ENCODE results near the gene SETD7. TPM values are rescaled to one million over a fixed set of nuclear protein-coding genes. Genes with fewer than 3 reads are reported as not detected.

Gene SETD7
- total and polyA plus RNA-seq, 2 of the 8 experiments (the other 6 are each of a cell fraction or from before 2014, with no cell fraction given), result 1.5 to 4.6 TPM

DNA sequence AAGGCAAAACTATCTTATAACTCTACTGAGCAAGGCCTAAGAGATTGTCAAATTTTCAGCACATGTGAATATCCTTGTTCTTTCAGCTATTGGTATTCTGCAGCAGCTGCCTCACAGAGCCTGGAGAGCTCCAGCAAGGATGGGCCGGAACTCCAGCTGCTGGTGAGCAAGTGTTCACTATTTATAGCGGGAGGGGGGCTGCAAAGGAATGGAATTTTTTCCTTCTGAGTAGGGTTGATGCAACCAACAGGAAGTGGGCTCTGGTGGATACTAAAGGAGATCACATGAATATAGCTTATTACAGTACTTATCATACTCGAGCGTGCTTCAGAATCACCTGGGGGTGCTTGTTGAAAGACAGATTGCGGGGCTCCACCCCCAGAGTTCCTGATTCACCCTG, 20.2 kb upstream of the SETD7 start:
- 82% methylated on average over 5 of the region's 5 CpGs; no CpG with 5 or more reads in 1 of the 2 experiments for WGBS, 2 experiments (ENCODE audit: extremely low coverage in 1 of 2, insufficient coverage in 1 of 2, insufficient read length in 1 of 2, insufficient replicate concordance in 2 of 2, low coverage in 1 of 2, low lambda C conversion rate in 2 of 2, missing lambda C conversion rate in 1 of 2)
- no peak overlapping the region for H3K23ac ChIP-seq (ENCODE audit: insufficient read length)
- H3K79me2 ChIP-seq (ENCODE audit: control insufficient read depth in 1 of 2, insufficient read depth in 2 of 2, low read length in 2 of 2), result no peaks in the 10 kb centered on the region
- H3K14ac ChIP-seq (ENCODE audit: insufficient read length), result no peak overlapping the region
- no peaks in the 10 kb centered on the region for H3K9me3 ChIP-seq (ENCODE audit: insufficient read depth in 2 of 2, low read depth in 1 of 2, low read length in 1 of 2)
- peaks cover 0 to 4% (median 0%) of the 10 kb centered on the region in 4 experiments; a peak in 2 of 7 replicates for H3K4me1 ChIP-seq (replicated peaks in 1 of 4; ENCODE audit: control insufficient read depth in 3 of 4, insufficient read depth in 4 of 4, low read length in 3 of 4)
- no peak for FAIRE-seq
- peaks cover 0 to 2% of the 10 kb centered on the region in 2 experiments for H4K20me1 ChIP-seq (replicated peaks in 1 of 2; ENCODE audit: control insufficient read depth in 1 of 2, insufficient read depth in 2 of 2, low read length in 2 of 2)
- no peak overlapping the region for H3K4me2 ChIP-seq (ENCODE audit: insufficient read depth in 1 of 2, low read depth in 2 of 2, low read length in 2 of 2)
- H4K91ac ChIP-seq (replicated peaks; ENCODE audit: insufficient read length, low read length), result no peak overlapping the region
- DNase-seq (ENCODE audit: low read depth in 1 of 2, low spot score in 2 of 2), result no peak
- no peak overlapping the region for H4K5ac ChIP-seq (ENCODE audit: insufficient read length, low read depth, low read length)
- H3K36me3 ChIP-seq (ENCODE audit: control insufficient read depth in 2 of 4, insufficient read depth in 4 of 4, low read length in 3 of 4), result no peaks in the 10 kb centered on the region
- peaks cover 1 to 9% (median 7%) of the 10 kb centered on the region in 4 experiments; a peak in 6 of 7 replicates for H3K27me3 ChIP-seq (replicated peaks in 1 of 4; ENCODE audit: control insufficient read depth in 3 of 4, extremely low read depth in 1 of 4, insufficient read depth in 3 of 4, low read length in 3 of 4)
- H2BK5ac ChIP-seq (ENCODE audit: low read depth, low read length), result no peak overlapping the region
- no peak overlapping the region for H3K4me3 ChIP-seq (ENCODE audit: extremely low read depth in 1 of 4, insufficient read depth in 2 of 4, low read depth in 3 of 4, low read length in 4 of 4)
- no peak overlapping the region for H3K56ac ChIP-seq (replicated peaks; ENCODE audit: insufficient read length, low read depth, low read length)
- H4K8ac ChIP-seq (ENCODE audit: extremely low read depth, insufficient read depth, low read length), result no peak overlapping the region
- H2BK12ac ChIP-seq (ENCODE audit: low read depth, low read length), result no peak overlapping the region
- ChIA-PET CTCF (ENCODE audit: partially characterized antibody) (interaction anchor here (0.5 to 9.1 kb wide), 6 partner anchors 12 to 720 kb away, joined by 3 to 43 read pairs (median 4); no protein-coding TSS in a partner anchor), POLR2A (ENCODE audit: partially characterized antibody) (interaction anchor here (0.9 kb wide), 1 partner anchor 28 kb away, joined by 3 read pairs; no protein-coding TSS in a partner anchor)
- TF ChIP-seq SP2 (IDR thresholded peaks at IDR 0.05; ENCODE audit: low read length) (no peak), MAFK (IDR thresholded peaks at IDR 0.05; ENCODE audit: low read depth, low read length) (no peak), HDAC6 (IDR thresholded peaks at IDR 0.05; ENCODE audit: low read depth, low read length) (no peak), ASH2L (IDR thresholded peaks at IDR 0.05; ENCODE audit: low read length) (no peak), KDM4A (IDR thresholded peaks at IDR 0.05; ENCODE audit: low read depth, low read length, severe bottlenecking) (no peak), NANOG (IDR thresholded peaks at IDR 0.05; ENCODE audit: insufficient read depth, low read depth, low read length, poor library complexity, severe bottlenecking) (no peak), SIN3A (conservative IDR thresholded peaks at IDR 0.05 in 1 of 2, IDR thresholded peaks at IDR 0.05 in 1 of 2; ENCODE audit: low read depth in 1 of 2, low read length in 2 of 2) (no peak), TEAD4 (IDR thresholded peaks at IDR 0.05; ENCODE audit: low read depth, low read length) (no peak), CBX8 (IDR thresholded peaks at IDR 0.05; ENCODE audit: borderline replicate concordance, low read depth, low read length) (no peak), CHD2 (IDR thresholded peaks at IDR 0.05; ENCODE audit: low read length) (no peak), TBP (IDR thresholded peaks at IDR 0.05; ENCODE audit: low read depth, low read length) (no peak)
- TF ChIP-seq, protein P1, sequence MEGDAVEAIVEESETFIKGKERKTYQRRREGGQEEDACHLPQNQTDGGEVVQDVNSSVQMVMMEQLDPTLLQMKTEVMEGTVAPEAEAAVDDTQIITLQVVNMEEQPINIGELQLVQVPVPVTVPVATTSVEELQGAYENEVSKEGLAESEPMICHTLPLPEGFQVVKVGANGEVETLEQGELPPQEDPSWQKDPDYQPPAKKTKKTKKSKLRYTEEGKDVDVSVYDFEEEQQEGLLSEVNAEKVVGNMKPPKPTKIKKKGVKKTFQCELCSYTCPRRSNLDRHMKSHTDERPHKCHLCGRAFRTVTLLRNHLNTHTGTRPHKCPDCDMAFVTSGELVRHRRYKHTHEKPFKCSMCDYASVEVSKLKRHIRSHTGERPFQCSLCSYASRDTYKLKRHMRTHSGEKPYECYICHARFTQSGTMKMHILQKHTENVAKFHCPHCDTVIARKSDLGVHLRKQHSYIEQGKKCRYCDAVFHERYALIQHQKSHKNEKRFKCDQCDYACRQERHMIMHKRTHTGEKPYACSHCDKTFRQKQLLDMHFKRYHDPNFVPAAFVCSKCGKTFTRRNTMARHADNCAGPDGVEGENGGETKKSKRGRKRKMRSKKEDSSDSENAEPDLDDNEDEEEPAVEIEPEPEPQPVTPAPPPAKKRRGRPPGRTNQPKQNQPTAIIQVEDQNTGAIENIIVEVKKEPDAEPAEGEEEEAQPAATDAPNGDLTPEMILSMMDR (IDR thresholded peaks at IDR 0.05; ENCODE audit: control extremely low read depth in 1 of 3, insufficient read depth in 1 of 3, low read depth in 1 of 3, low read length in 3 of 3), result no peak
- H3K4ac ChIP-seq (replicated peaks; ENCODE audit: insufficient read length, low read depth, low read length), result no peak overlapping the region
- H2AK5ac ChIP-seq (ENCODE audit: low read depth, low read length), result no peak overlapping the region
- H3K23me2 ChIP-seq (ENCODE audit: low read depth, low read length), result no peaks in the 10 kb centered on the region
- no peak overlapping the region for H3K27ac ChIP-seq (ENCODE audit: low read depth, low read length)
- no peak overlapping the region for H2BK120ac ChIP-seq (replicated peaks; ENCODE audit: low read depth, low read length)
- H2BK15ac ChIP-seq (ENCODE audit: low read length), result no peak overlapping the region
- H2BK20ac ChIP-seq (ENCODE audit: low read length), result no peak overlapping the region
- H3K18ac ChIP-seq (ENCODE audit: extremely low read depth, low read length), result no peak overlapping the region
- H3K9ac ChIP-seq (replicated peaks in 1 of 4; ENCODE audit: extremely low read depth in 1 of 4, low read depth in 3 of 4, low read length in 3 of 4), result no peak overlapping the region
- H2AFZ ChIP-seq (ENCODE audit: low read length), result no peak overlapping the region
- H3K79me1 ChIP-seq (ENCODE audit: low read depth, low read length), result no peaks in the 10 kb centered on the region; the same call in 1 of the 2 replicates

Measured in H1 (cell line).